ENCODE measurements around the gene MAPK10.
"Not testable (repeated sequence)": the region's sequence is repeated elsewhere in the genome, so short reads cannot be mapped to it uniquely, and the experiment has no call there.

Gene MAPK10

GRCh38 chr4:86034616-86035015 lies 325.2 kb downstream of the MAPK10 start:
- DNase-seq (ENCODE audit: low read depth) = no peak

- DNase-seq (ENCODE audit: low read depth) = no peak
Measured at GRCh38 chr4:86033171-86033570, 326.7 kb downstream of the MAPK10 start.

- no peak for DNase-seq (ENCODE audit: low read depth)
Measured at GRCh38 chr4:86032476-86033022, 327.3 kb downstream of the MAPK10 start.

- DNase-seq (ENCODE audit: low read depth) = no peak
Measured at GRCh38 chr4:86031927-86032326, 327.9 kb downstream of the MAPK10 start.

GRCh38 chr4:86026720-86027119 lies 333.1 kb downstream of the MAPK10 start:
- DNase-seq (ENCODE audit: low read depth) = no peak

GRCh38 chr4:86021671-86022070 lies 338.2 kb downstream of the MAPK10 start:
- DNase-seq (ENCODE audit: low read depth) = not testable (repeated sequence)

- DNase-seq (ENCODE audit: low read depth) = no peak
Measured at GRCh38 chr4:86019906-86020305, 339.9 kb downstream of the MAPK10 start.

- no peak for DNase-seq (ENCODE audit: low read depth)
Measured at GRCh38 chr4:86019362-86019761, 340.5 kb downstream of the MAPK10 start.

- DNase-seq (ENCODE audit: low read depth) = no peak
Measured at GRCh38 chr4:86015412-86016350, 344.2 kb downstream of the MAPK10 start.

GRCh38 chr4:86014599-86014998 lies 345.3 kb downstream of the MAPK10 start:
- DNase-seq (ENCODE audit: low read depth) = no peak

- no peak for DNase-seq (ENCODE audit: low read depth)
Measured at GRCh38 chr4:86013621-86014020, 346.2 kb downstream of the MAPK10 start.

GRCh38 chr4:86011117-86011516 lies 348.7 kb downstream of the MAPK10 start:
- no peak for DNase-seq (ENCODE audit: low read depth)

- DNase-seq (ENCODE audit: low read depth) = no peak
Measured at GRCh38 chr4:86007042-86007441, 352.8 kb downstream of the MAPK10 start.

- no peak for DNase-seq (ENCODE audit: low read depth)
Measured at GRCh38 chr4:86006057-86006456, 353.8 kb downstream of the MAPK10 start.

GRCh38 chr4:86004030-86004429 lies 355.8 kb downstream of the MAPK10 start:
- no peak for DNase-seq (ENCODE audit: low read depth)

- no peak for DNase-seq (ENCODE audit: low read depth)
Measured at GRCh38 chr4:86001591-86001990, 358.3 kb downstream of the MAPK10 start.

- DNase-seq (ENCODE audit: low read depth) = no peak
Measured at GRCh38 chr4:85995361-85995760, 364.5 kb downstream of the MAPK10 start.

GRCh38 chr4:85994576-85994975 lies 365.3 kb downstream of the MAPK10 start:
- DNase-seq (ENCODE audit: low read depth) = no peak

- no peak for DNase-seq (ENCODE audit: low read depth)
Measured at GRCh38 chr4:85993641-85994040, 366.2 kb downstream of the MAPK10 start.

GRCh38 chr4:85986266-85986665 lies 373.6 kb downstream of the MAPK10 start:
- DNase-seq (ENCODE audit: low read depth) = no peak

- DNase-seq (ENCODE audit: low read depth) = no peak
Measured at GRCh38 chr4:85979276-85979675, 380.6 kb downstream of the MAPK10 start.

GRCh38 chr4:85970535-85970934 lies 389.3 kb downstream of the MAPK10 start:
- DNase-seq (ENCODE audit: low read depth) = no peak

GRCh38 chr4:85968945-85969819 lies 390.7 kb downstream of the MAPK10 start:
- no peak for DNase-seq (ENCODE audit: low read depth)

Data from activated T-cell treated with anti-CD3 and anti-CD28 coated beads for 1 hour (primary cell).